Hepatocyte (in vitro differentiated cells): ENCODE measurements around the gene MRPS31.

ENCODE experiments used
- EZH2 ChIP-seq: fragments of 200-600 bp; sonication (generic); IDR thresholded peaks from 2 replicates; pipeline ENCODE4 v1.6.1; 2016; ENCODE audit warnings: antibody characterized with exemption, mild to moderate bottlenecking, borderline replicate concordance
- EZH2phosphoT487 ChIP-seq: fragments of 200-600 bp; sonication (generic); IDR thresholded peaks from one replicate; pipeline ENCODE4 v1.6.1; 2018; ENCODE audit warnings: antibody characterized with exemption, mild to moderate bottlenecking, low read depth, moderate library complexity; ENCODE audit not compliant: unreplicated experiment, severe bottlenecking
- TF ChIP-seq, protein P1 (sequence below): fragments of 200-600 bp; sonication (generic); IDR thresholded peaks from 2 replicates; pipeline ENCODE4 v1.5.1; 2016; ENCODE audit warnings: antibody characterized with exemption, mild to moderate bottlenecking; ENCODE audit not compliant: poor library complexity

DNA sequence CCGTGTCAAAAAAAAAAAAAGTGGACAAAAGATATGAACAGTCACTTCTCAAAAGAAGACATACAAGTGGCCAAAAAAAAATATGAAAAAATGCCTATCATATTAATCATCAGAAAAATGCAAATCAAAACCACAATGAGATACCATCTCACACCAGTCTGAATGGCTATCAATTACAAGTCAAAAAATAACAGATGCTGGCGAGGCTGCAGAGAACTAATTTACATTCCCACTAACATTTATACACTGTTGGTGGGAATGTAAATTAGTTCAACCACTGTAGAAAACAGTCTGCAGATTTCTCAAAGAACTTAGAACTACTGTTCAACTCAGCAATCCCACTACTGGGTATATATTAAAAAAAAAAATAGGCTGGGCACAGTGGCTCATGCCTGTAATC is 78.0 kb downstream of the MRPS31 start:
- TF ChIP-seq EZH2phosphoT487 (no peak), EZH2 (no peak)
- TF ChIP-seq, protein P1, sequence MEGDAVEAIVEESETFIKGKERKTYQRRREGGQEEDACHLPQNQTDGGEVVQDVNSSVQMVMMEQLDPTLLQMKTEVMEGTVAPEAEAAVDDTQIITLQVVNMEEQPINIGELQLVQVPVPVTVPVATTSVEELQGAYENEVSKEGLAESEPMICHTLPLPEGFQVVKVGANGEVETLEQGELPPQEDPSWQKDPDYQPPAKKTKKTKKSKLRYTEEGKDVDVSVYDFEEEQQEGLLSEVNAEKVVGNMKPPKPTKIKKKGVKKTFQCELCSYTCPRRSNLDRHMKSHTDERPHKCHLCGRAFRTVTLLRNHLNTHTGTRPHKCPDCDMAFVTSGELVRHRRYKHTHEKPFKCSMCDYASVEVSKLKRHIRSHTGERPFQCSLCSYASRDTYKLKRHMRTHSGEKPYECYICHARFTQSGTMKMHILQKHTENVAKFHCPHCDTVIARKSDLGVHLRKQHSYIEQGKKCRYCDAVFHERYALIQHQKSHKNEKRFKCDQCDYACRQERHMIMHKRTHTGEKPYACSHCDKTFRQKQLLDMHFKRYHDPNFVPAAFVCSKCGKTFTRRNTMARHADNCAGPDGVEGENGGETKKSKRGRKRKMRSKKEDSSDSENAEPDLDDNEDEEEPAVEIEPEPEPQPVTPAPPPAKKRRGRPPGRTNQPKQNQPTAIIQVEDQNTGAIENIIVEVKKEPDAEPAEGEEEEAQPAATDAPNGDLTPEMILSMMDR, result no peak
